HCT116 (cell line): ENCODE data around the gene CPA2. TPM values are rescaled to one million over a fixed set of nuclear protein-coding genes. Genes with fewer than 3 reads are reported as not detected.

ENCODE experiments used
- ATAC-seq: fragments of 200-7000 bp; cut with Tn5 transposase; 2 replicates; pipeline ENCODE4 v1.9.1; 2020; ENCODE audit warnings: mild to moderate bottlenecking, moderate library complexity
- BruUV-seq: library from RNA; stranded (reverse); fragments of 400-500 nt; replicated peaks from 2 replicates; lab custom pipeline; 2021; lab: Mats Ljungman, UMichigan
- CTCF ChIA-PET: fragments of 300-600 bp; sonication (Branson Sonifier 250); formaldehyde crosslinking; loops from one replicate; lab custom pipeline; 2021; ENCODE audit warnings: antibody characterized with exemption; lab: Charles Lee
- POLR2A ChIA-PET: fragments of 300-600, 350-600 bp; sonication (Branson Sonifier 250); formaldehyde crosslinking; loops from one replicate; lab custom pipeline; 2021; ENCODE audit warnings: antibody characterized with exemption; lab: Charles Lee
- RAD21 ChIA-PET, 2 experiments: fragments of 300-600 bp; sonication (Branson Sonifier 250); formaldehyde crosslinking; loops; one replicate each; lab custom pipeline; 2023; ENCODE audit warnings: low total read pairs in 2 of 2; ENCODE audit not compliant: uncharacterized antibody in 2 of 2, unreplicated experiment in 2 of 2, low non-redundant PET in 1 of 2; lab: Charles Lee
- DNase-seq: peaks from one replicate; pipeline ENCODE4 v3.0.0-alpha.2; 2010; ENCODE audit warnings: low read depth, low spot score
- H2AFZ ChIP-seq: fragments of 200-600 bp; shearing (Covaris generic), sonication (generic); 2 replicates; pipeline ENCODE4 v1.6.1; 2017; ENCODE audit warnings: low read depth, mixed run types, mixed read lengths, antibody characterized with exemption, low read length; ENCODE audit not compliant: poor library complexity, severe bottlenecking
- H3K27ac ChIP-seq: 2 replicates; pipeline ENCODE4 v1.5.1; 2012; ENCODE audit warnings: low read depth, low read length
- H3K27me3 ChIP-seq: fragments of 200-600 bp; sonication (generic); 2 replicates; pipeline ENCODE4 v1.6.1; 2016; ENCODE audit warnings: mixed run types, low read length, mixed read lengths; ENCODE audit not compliant: insufficient read depth
- H3K36me3 ChIP-seq, 2 experiments: fragments of 200-500 bp in 1 of 2; fragments of 200-600 bp in 1 of 2; sonication (Bioruptor generic) in 1 of 2; sonication (generic) in 1 of 2; 2 replicates each; pipeline versions ENCODE4 v1.5.1 to v1.6.1; 2014 to 2016; ENCODE audit warnings: low read length in 2 of 2, inconsistent platforms in 1 of 2, mixed read lengths in 1 of 2, mixed run types in 1 of 2; ENCODE audit not compliant: insufficient read depth in 2 of 2, control insufficient read depth in 1 of 2
- H3K4me1 ChIP-seq, 2 experiments: fragments of 200-600 bp in 1 of 2; sonication (generic) in 1 of 2; 2 replicates each; pipeline versions ENCODE4 v1.5.1 to v1.6.1; 2012 to 2017; ENCODE audit warnings: low read length in 2 of 2, inconsistent platforms in 1 of 2, mild to moderate bottlenecking in 1 of 2, mixed read lengths in 1 of 2, mixed run types in 1 of 2, moderate library complexity in 1 of 2; ENCODE audit not compliant: insufficient read depth in 2 of 2, control insufficient read depth in 1 of 2
- H3K4me2 ChIP-seq: fragments of 200-600 bp; sonication (generic); 2 replicates; pipeline ENCODE4 v1.6.1; 2017; ENCODE audit warnings: mixed run types, low read length, mixed read lengths
- H3K4me3 ChIP-seq, 2 experiments: fragments of 200-600 bp in 1 of 2; sonication (generic) in 1 of 2; replicated peaks in 1 of 2; 2 replicates each; pipeline ENCODE4 v1.5.1; 2011 to 2016; ENCODE audit warnings: low read length in 2 of 2, control low read depth in 1 of 2, low read depth in 1 of 2, mild to moderate bottlenecking in 1 of 2, mixed read lengths in 1 of 2, mixed run types in 1 of 2
- H3K79me2 ChIP-seq: fragments of 200-600 bp; sonication (generic); 2 replicates; pipeline ENCODE4 v1.6.1; 2017; ENCODE audit warnings: mild to moderate bottlenecking, mixed run types, low read length, moderate library complexity, mixed read lengths; ENCODE audit not compliant: insufficient read depth
- H3K9ac ChIP-seq: fragments of 200-600 bp; sonication (generic); 2 replicates; pipeline ENCODE4 v1.6.1; 2016; ENCODE audit warnings: low read length, mixed read lengths
- H3K9me2 ChIP-seq: fragments of 200-600 bp; sonication (generic), shearing (Covaris generic); 2 replicates; pipeline ENCODE4 v1.6.1; 2017; ENCODE audit warnings: mixed run types, mild to moderate bottlenecking, moderate library complexity; ENCODE audit not compliant: insufficient read depth
- H3K9me3 ChIP-seq, 2 experiments: fragments of 200-500 bp in 1 of 2; fragments of 200-600 bp in 1 of 2; sonication (Bioruptor generic) in 1 of 2; sonication (generic) in 1 of 2; 2 replicates each; pipeline ENCODE4 v1.6.1; 2014 to 2017; ENCODE audit warnings: low read length in 2 of 2, mixed read lengths in 2 of 2, inconsistent platforms in 1 of 2, low read depth in 1 of 2, mild to moderate bottlenecking in 1 of 2, mixed run types in 1 of 2, moderate library complexity in 1 of 2; ENCODE audit not compliant: control insufficient read depth in 1 of 2, insufficient read depth in 1 of 2
- H4K20me1 ChIP-seq: fragments of 200-600 bp; sonication (generic), shearing (Covaris generic); 2 replicates; pipeline ENCODE4 v1.6.1; 2017; ENCODE audit warnings: mixed run types, mild to moderate bottlenecking, moderate library complexity; ENCODE audit not compliant: insufficient read depth
- ATF3 ChIP-seq: IDR thresholded peaks from 2 replicates; pipeline ENCODE4 v1.6.1; 2012
- CEBPB ChIP-seq: IDR thresholded peaks from 2 replicates; pipeline ENCODE4 v1.6.1; 2012; ENCODE audit warnings: low read depth
- ELF1 ChIP-seq: IDR thresholded peaks from 2 replicates; pipeline ENCODE4 v1.6.1; 2012; ENCODE audit warnings: low read depth, borderline replicate concordance
- EZH2 ChIP-seq: fragments of 200-600 bp; sonication (generic); IDR thresholded peaks from 2 replicates; pipeline ENCODE4 v1.6.1; 2017; ENCODE audit warnings: antibody characterized with exemption, mixed run types
- JUND ChIP-seq: IDR thresholded peaks from 2 replicates; pipeline ENCODE4 v1.6.1; 2012
- POLR2A ChIP-seq: IDR thresholded peaks from 2 replicates; pipeline ENCODE4 v1.7.0; 2011; ENCODE audit warnings: borderline replicate concordance; ENCODE audit not compliant: insufficient read depth, insufficient read length; ENCODE audit errors: extremely low read depth
- RAD21 ChIP-seq: IDR thresholded peaks from 2 replicates; pipeline ENCODE4 v1.6.1; 2012; ENCODE audit warnings: low read depth, mild to moderate bottlenecking
- REST ChIP-seq: IDR thresholded peaks from 2 replicates; pipeline ENCODE4 v1.6.1; 2012; ENCODE audit warnings: low read depth
- SIN3A ChIP-seq: IDR thresholded peaks from 2 replicates; pipeline ENCODE4 v1.6.1; 2012; ENCODE audit warnings: low read depth
- SRF ChIP-seq: IDR thresholded peaks from 2 replicates; pipeline ENCODE4 v1.6.1; 2012; ENCODE audit warnings: low read depth
- ZBTB33 ChIP-seq: IDR thresholded peaks from 2 replicates; pipeline ENCODE4 v1.6.1; 2011; ENCODE audit warnings: mild to moderate bottlenecking, low read length, moderate library complexity; ENCODE audit not compliant: insufficient replicate concordance; ENCODE audit errors: extremely low read depth
- intact Hi-C: fragments of 100-400 bp; cut with micrococcal nuclease; formaldehyde crosslinking; loops from 2 replicates; pipeline ENCODE4 v1.10.0; 2022
- total RNA-seq: library from RNA; stranded (reverse); gene quantifications from one replicate; pipeline ENCODE4 v1.2.1, GENCODE V29; 2021; ENCODE audit not compliant: unreplicated experiment

Gene CPA2
- total RNA-seq, 1 experiment from 2014 or later: 1.5 TPM

GRCh38 chr7:130273081-130273932 is 6.6 kb downstream of the CPA2 start:
- ChIA-PET CTCF (no interaction called here), POLR2A (interaction anchor here (0.6 kb wide), 3 partner anchors 17 to 393 kb away, joined by 3 to 6 read pairs (median 3); no protein-coding TSS in a partner anchor)

More at GRCh38 chr7:130273081-130273932, 6.6 kb downstream of the CPA2 start:
- DNase-seq (no peak), ATAC-seq (no peak)
- Histone ChIP-seq H3K27ac (no peak overlapping the region), H3K27me3 (no peaks in the 10 kb centered on the region), H3K36me3 (no peaks in the 10 kb centered on the region), H3K4me2 (no peak overlapping the region), H3K9me2 (no peaks in the 10 kb centered on the region), H3K9ac (no peak overlapping the region), H3K79me2 (no peaks in the 10 kb centered on the region), H4K20me1 (no peaks in the 10 kb centered on the region), H2AFZ (no peak overlapping the region), H3K9me3 (no peaks in the 10 kb centered on the region)
- intact Hi-C loops: loop anchor here (10.0 kb wide), 1 partner anchor 211 kb away; no protein-coding TSS in a partner anchor
- BruUV-seq: no TSS peak
- RAD21 ChIA-PET: interaction anchor here in 1 of 2 experiments (0.7 kb wide), 1 partner anchor 159 kb away, joined by 5 read pairs; no protein-coding TSS in a partner anchor
- TF ChIP-seq ELF1: no peak
- TF ChIP-seq ZBTB33: no peak
- TF ChIP-seq RAD21: no peak
- no peak for TF ChIP-seq EZH2
- TF ChIP-seq SIN3A: no peak
- no peak for TF ChIP-seq POLR2A
- no peak for TF ChIP-seq CEBPB
- TF ChIP-seq ATF3: no peak
- TF ChIP-seq REST: no peak
- TF ChIP-seq JUND: no peak
- no peak for TF ChIP-seq SRF
- TF ChIP-seq, all 23 proteins: peak for 0
- H3K4me3 ChIP-seq: no peak overlapping the region
- H3K4me1 ChIP-seq: peaks cover 0 to 3% of the 10 kb centered on the region in 2 experiments; a peak in 1 of 4 replicates
